Measurements from ENCODE around the gene IRF7.
"Not testable (repeated sequence)": the region's sequence is repeated elsewhere in the genome, so short reads cannot be mapped to it uniquely, and the experiment has no call there.

The IRF7 gene

GRCh38 chr11:656426-656825, 40.7 kb upstream of the IRF7 start:
- DNase-seq (ENCODE audit: insufficient read length, low spot score), result no peak
- no peak for FAIRE-seq
- TF ChIP-seq POU2F2 (IDR thresholded peaks at IDR 0.05; ENCODE audit: low read depth, low read length), result no peak
- TF ChIP-seq POLR2A (IDR thresholded peaks at IDR 0.05; ENCODE audit: low read depth, low read length), result no peak
- TF ChIP-seq PAX5 (IDR thresholded peaks at IDR 0.05; ENCODE audit: insufficient read depth, low read length, severe bottlenecking), result no peak
- no peak for TF ChIP-seq SPI1 (IDR thresholded peaks at IDR 0.05; ENCODE audit: low read depth, low read length)
- no peak for TF ChIP-seq TAF1 (IDR thresholded peaks at IDR 0.05; ENCODE audit: low read depth, low read length)
- no peak for TF ChIP-seq POLR2AphosphoS5 (IDR thresholded peaks at IDR 0.05; ENCODE audit: low read depth, low read length)

DNA sequence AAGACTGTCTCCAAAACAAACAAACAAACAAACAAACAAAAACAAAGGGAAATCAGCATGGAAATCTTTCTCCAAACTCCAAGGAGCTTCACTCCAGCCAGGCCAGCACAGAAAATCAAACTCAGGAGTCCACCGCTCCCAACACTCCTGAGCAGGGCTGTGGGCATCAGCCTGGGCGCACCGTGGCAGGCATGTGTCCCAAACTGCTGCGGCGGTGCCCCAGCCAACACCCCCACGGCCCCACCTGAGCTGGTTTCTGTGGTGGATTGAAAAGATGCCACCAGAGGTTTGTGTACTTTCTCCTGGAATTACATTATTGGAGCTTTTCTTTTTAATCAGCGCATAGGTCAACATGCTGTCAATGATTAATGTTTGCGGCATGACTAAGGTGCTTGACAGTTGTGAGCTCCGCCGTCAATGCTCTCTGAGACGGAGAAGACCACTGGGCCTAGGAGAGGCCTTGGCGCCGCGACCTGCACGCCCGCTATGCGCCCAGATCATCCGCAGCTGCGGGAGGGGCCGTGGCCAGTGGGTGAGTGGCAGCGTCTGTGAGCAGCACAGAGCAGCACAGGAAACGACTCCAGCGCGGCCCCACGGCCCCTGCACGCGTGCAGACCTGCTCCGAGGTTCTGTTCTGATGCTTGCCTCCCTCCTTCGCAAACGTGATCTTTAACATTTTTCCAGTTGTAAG, 39.4 kb upstream of the IRF7 start:
- TF ChIP-seq POLR2A (IDR thresholded peaks at IDR 0.05; ENCODE audit: low read depth, low read length) (no peak), POU2F2 (IDR thresholded peaks at IDR 0.05; ENCODE audit: low read depth, low read length) (no peak)
- DNase-seq (ENCODE audit: insufficient read length, low spot score) (no peak), FAIRE-seq (no peak)

- not testable (repeated sequence) for FAIRE-seq; DNase-seq (ENCODE audit: insufficient read length, low spot score)
These were observed 38.7 kb upstream of the IRF7 start for GRCh38 chr11:654444-654843.

DNA sequence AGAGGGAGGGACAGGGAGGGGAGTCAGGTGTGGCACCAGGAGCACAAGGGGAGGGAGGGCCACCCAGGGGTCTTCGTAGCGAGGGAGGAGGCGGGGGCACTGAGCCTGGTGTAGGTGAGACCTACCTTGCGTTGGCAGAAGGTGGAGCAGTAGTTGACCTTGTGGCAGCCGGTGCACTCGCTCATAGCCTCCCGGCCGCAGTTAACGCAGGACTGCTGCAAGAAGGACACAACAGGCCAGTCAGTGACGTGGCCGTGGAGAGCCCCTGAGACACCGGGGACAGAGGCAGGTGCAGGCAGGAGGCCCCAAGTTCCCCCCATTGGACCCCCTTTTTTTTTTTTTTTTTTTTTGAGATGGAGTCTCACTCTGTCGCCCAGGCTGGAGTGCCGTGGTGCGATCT, 38.1 kb upstream of the IRF7 start:
- no peak for FAIRE-seq
- no peak for DNase-seq (ENCODE audit: insufficient read length, low spot score)
- no peak for TF ChIP-seq TAF1 (IDR thresholded peaks at IDR 0.05; ENCODE audit: low read depth, low read length)
- no peak for TF ChIP-seq POLR2AphosphoS5 (IDR thresholded peaks at IDR 0.05; ENCODE audit: low read depth, low read length)
- TF ChIP-seq SPI1 (IDR thresholded peaks at IDR 0.05; ENCODE audit: low read depth, low read length), result no peak
- no peak for TF ChIP-seq PAX5 (IDR thresholded peaks at IDR 0.05; ENCODE audit: insufficient read depth, low read length, severe bottlenecking)
- no peak for TF ChIP-seq POLR2A (IDR thresholded peaks at IDR 0.05; ENCODE audit: low read depth, low read length)
- TF ChIP-seq POU2F2 (IDR thresholded peaks at IDR 0.05; ENCODE audit: low read depth, low read length), result no peak

DNA sequence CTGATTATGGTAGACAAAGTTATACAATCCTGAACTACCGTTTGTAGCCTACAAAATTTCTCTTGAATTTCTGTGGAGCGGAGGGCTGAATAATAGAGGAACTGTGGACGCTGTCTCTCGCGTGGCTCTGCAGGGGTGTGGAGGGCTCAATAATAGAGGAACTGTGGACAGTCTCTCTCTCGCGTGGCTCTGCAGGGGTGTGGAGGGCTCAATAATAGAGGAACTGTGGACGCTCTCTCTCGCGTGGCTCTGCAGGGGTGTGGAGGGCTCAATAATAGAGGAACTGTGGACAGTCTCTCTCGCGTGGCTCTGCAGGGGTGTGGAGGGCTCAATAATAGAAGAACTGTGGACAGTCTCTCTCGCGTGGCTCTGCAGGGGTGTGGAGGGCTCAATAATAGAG, 37.4 kb upstream of the IRF7 start:
- FAIRE-seq; DNase-seq (ENCODE audit: insufficient read length, low spot score): not testable (repeated sequence)

- no peak for TF ChIP-seq PAX5 (IDR thresholded peaks at IDR 0.05; ENCODE audit: insufficient read depth, low read length, severe bottlenecking)
- no peak for TF ChIP-seq POLR2A (IDR thresholded peaks at IDR 0.05; ENCODE audit: low read depth, low read length)
- TF ChIP-seq POLR2AphosphoS5 (IDR thresholded peaks at IDR 0.05; ENCODE audit: low read depth, low read length), result no peak
- TF ChIP-seq POU2F2 (IDR thresholded peaks at IDR 0.05; ENCODE audit: low read depth, low read length), result no peak
- TF ChIP-seq TAF1 (IDR thresholded peaks at IDR 0.05; ENCODE audit: low read depth, low read length), result no peak
- no peak for TF ChIP-seq SPI1 (IDR thresholded peaks at IDR 0.05; ENCODE audit: low read depth, low read length)
- no peak for DNase-seq (ENCODE audit: insufficient read length, low spot score)
- FAIRE-seq, result no peak
These were observed 34.7 kb upstream of the IRF7 start for GRCh38 chr11:650482-650881.

DNA sequence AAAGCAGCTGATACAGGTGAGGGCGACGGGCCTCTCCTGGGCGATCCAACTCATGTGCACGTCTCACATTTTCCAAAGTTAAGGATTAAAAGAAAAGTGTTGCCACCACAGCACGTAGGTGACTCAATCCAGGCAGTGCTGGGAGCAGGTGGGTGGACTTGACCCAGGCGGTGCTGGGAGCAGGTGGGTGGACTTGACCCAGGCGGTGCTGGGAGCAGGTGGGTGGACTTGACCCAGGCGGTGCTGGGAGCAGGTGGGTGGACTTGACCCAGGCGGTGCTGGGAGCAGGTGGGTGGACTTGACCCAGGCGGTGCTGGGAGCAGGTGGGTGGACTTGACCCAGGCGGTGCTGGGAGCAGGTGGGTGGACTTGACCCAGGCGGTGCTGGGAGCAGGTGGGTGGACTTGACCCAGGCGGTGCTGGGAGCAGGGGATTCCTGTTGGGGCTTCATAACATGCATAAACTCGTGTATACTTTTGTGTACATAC, 32.0 kb upstream of the IRF7 start:
- not testable (repeated sequence) for FAIRE-seq; DNase-seq (ENCODE audit: insufficient read length, low spot score)

GRCh38 chr11:646214-646613, 30.5 kb upstream of the IRF7 start:
- no peak for TF ChIP-seq POU2F2 (IDR thresholded peaks at IDR 0.05; ENCODE audit: low read depth, low read length)
- no peak for TF ChIP-seq PAX5 (IDR thresholded peaks at IDR 0.05; ENCODE audit: insufficient read depth, low read length, severe bottlenecking)
- TF ChIP-seq POLR2A (IDR thresholded peaks at IDR 0.05; ENCODE audit: low read depth, low read length), result no peak
- TF ChIP-seq SPI1 (IDR thresholded peaks at IDR 0.05; ENCODE audit: low read depth, low read length), result no peak
- TF ChIP-seq TAF1 (IDR thresholded peaks at IDR 0.05; ENCODE audit: low read depth, low read length), result no peak
- FAIRE-seq (no peak), DNase-seq (ENCODE audit: insufficient read length, low spot score) (no peak)

DNA sequence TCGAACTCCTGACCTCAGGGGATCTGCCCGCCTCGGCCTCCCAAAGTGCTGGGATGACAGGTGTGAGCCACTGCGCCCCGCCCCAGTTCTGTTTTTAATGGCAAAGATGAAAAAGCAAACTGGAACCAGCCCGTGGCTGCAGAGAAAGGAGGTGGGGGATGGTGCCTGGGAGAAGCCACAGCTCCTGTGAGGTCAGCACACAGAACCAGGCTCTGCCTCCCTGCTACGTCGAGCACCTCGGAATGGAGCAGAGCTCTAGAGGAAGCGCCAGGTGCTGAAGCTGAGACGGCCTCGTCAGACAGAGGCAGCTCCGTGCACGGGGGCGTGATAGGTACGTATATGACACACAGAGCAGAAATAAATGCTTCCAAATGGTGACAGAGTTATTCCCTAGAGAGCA, 29.8 kb upstream of the IRF7 start:
- TF ChIP-seq PAX5 (IDR thresholded peaks at IDR 0.05; ENCODE audit: insufficient read depth, low read length, severe bottlenecking) (no peak), POLR2A (IDR thresholded peaks at IDR 0.05; ENCODE audit: low read depth, low read length) (no peak), POU2F2 (IDR thresholded peaks at IDR 0.05; ENCODE audit: low read depth, low read length) (no peak), TAF1 (IDR thresholded peaks at IDR 0.05; ENCODE audit: low read depth, low read length) (no peak), POLR2AphosphoS5 (IDR thresholded peaks at IDR 0.05; ENCODE audit: low read depth, low read length) (no peak), SPI1 (IDR thresholded peaks at IDR 0.05; ENCODE audit: low read depth, low read length) (no peak)
- no peak for DNase-seq (ENCODE audit: insufficient read length, low spot score)
- no peak for FAIRE-seq

DNA sequence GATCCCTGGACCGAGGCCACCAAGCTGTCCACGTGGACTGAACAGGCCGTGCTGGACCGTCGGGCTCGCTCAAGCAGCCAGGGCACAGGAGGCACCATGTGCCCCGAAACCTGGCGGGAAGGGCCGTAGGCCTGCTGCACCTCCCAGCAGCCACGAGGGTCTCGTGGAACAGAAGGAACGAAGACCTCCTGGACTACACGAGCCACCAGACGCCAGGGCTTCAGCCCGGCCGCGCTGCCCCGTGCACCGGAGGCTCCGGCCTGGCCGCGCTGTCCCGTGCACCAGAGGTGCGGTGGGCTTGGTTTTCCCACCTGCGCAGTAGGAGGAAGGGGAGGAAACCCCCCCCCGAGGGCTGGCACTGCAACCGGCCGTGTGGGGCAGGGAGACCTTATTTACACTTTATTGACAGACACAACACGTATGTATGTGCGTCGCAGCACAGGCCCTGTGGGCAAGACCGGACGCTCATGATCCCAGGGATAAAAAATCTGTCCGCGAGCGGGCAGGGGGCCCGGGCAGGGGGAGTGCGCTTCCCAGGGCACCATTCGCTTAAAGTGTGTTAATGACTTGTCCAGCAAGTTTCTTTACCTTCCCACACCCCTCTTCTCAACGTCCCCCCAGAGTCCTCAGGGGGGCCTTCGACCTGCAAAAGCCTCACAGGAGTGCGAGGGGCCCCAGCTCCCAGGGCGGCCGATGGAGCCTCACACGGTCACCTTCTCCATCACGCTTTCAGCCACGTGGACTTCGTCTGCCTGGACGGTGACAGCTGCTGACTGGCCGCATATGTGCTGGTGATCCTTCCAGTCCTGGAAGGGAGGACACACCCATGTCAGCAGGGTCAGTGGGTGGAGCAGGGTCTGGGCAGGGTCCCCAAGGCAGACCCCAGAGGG, 28.3 kb upstream of the IRF7 start:
- no peak for FAIRE-seq

More for the DNA sequence above, 28.3 kb upstream of the IRF7 start:
- DNase-seq (ENCODE audit: insufficient read length, low spot score), result no peak
- TF ChIP-seq PAX5 (IDR thresholded peaks at IDR 0.05; ENCODE audit: insufficient read depth, low read length, severe bottlenecking) (no peak), POLR2AphosphoS5 (IDR thresholded peaks at IDR 0.05; ENCODE audit: low read depth, low read length) (no peak), POU2F2 (IDR thresholded peaks at IDR 0.05; ENCODE audit: low read depth, low read length) (no peak), TAF1 (IDR thresholded peaks at IDR 0.05; ENCODE audit: low read depth, low read length) (no peak), SPI1 (IDR thresholded peaks at IDR 0.05; ENCODE audit: low read depth, low read length) (no peak), POLR2A (IDR thresholded peaks at IDR 0.05; ENCODE audit: low read depth, low read length) (no peak)

Measured in GM12891 (cell line).